HL-60 (cell line): ENCODE results near the gene SYT5.

ENCODE experiments used
- POLR2AphosphoS5 ChIP-seq: IDR thresholded peaks from 2 replicates; pipeline ENCODE4 v1.6.1; 2012; ENCODE audit warnings: low read depth
- TF ChIP-seq, protein P1 (sequence below): IDR thresholded peaks from one replicate; pipeline ENCODE4 v1.5.1; 2011; ENCODE audit warnings: low read length, control low read depth, inconsistent platforms; ENCODE audit not compliant: insufficient read depth

DNA sequence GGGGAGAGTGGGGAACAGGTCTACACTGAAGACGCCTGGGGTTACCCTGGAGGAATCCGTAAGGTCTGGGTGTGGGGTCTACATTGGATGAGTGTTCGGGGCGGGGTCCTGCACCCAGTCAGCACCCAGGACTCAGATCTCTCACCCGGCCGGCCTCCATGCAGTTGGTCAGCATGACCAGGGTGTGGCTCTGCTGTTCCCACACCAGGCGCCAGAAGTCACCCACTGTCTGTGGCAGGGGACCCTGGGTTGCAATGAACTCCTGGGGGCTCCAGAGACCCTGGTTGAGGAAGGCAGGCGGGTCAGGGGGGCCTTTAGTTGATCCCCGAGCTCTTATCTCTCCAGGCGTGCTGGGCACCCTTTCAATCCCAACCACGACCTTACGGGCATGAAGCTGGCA, 6.0 kb upstream of the SYT5 start:
- TF ChIP-seq, protein P1, sequence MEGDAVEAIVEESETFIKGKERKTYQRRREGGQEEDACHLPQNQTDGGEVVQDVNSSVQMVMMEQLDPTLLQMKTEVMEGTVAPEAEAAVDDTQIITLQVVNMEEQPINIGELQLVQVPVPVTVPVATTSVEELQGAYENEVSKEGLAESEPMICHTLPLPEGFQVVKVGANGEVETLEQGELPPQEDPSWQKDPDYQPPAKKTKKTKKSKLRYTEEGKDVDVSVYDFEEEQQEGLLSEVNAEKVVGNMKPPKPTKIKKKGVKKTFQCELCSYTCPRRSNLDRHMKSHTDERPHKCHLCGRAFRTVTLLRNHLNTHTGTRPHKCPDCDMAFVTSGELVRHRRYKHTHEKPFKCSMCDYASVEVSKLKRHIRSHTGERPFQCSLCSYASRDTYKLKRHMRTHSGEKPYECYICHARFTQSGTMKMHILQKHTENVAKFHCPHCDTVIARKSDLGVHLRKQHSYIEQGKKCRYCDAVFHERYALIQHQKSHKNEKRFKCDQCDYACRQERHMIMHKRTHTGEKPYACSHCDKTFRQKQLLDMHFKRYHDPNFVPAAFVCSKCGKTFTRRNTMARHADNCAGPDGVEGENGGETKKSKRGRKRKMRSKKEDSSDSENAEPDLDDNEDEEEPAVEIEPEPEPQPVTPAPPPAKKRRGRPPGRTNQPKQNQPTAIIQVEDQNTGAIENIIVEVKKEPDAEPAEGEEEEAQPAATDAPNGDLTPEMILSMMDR, result no peak
- no peak for TF ChIP-seq POLR2AphosphoS5
